K562 (cell line): Measurements from ENCODE around the gene FMN1.

ENCODE experiments used
- MAFF ChIP-seq: IDR thresholded peaks from 2 replicates; pipeline ENCODE4 v1.6.1; 2012; ENCODE audit warnings: low read length, improper control_type of control experiment
- NBN ChIP-seq: fragments of 450-650 bp; IDR thresholded peaks from 2 replicates; pipeline ENCODE4 v1.6.1; 2016; ENCODE audit warnings: low read depth, mild to moderate bottlenecking
- PHF20 ChIP-seq: fragments of 450-650 bp; IDR thresholded peaks from 2 replicates; pipeline ENCODE4 v1.6.1; 2018; ENCODE audit not compliant: partially characterized antibody
- RNF2 ChIP-seq: sonication (generic); IDR thresholded peaks from 2 replicates; pipeline ENCODE4 v1.6.1; 2016
- TF ChIP-seq, protein P1 (sequence below), 2 experiments: fragments of 450-650 bp in 1 of 2; sonication (generic) in 1 of 2; formaldehyde crosslinking in 1 of 2; IDR thresholded peaks in 1 of 2; conservative IDR thresholded peaks in 1 of 2; 2 replicates each; pipeline versions ENCODE4 v1.6.1 to v1.8.1; 2016 to 2023; ENCODE audit warnings: mild to moderate bottlenecking in 2 of 2, moderate library complexity in 2 of 2, inconsistent platforms in 1 of 2, missing genetic modification reagents in 1 of 2

DNA sequence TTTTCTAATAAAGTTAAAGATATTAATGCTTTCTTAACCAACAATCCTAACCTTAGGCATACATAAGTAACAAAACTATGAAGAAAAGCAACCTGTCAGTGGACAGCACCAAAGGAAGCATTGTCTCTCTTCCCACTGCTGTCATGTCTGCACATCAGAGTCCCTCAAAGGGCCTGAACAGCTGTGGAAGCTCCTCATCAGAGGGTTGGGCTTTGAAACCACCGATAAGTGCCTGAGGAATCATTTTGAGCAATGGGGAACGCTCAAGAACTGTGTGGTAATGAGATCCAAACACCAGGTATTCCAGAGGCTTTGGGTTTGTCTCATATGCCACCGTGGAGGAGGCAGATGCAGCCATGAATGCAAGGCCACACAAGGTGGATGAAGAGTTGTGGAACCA lies 182.5 kb downstream of the FMN1 start:
- TF ChIP-seq RNF2 (no peak), NBN (no peak), PHF20 (no peak), MAFF (no peak)
- TF ChIP-seq, protein P1, sequence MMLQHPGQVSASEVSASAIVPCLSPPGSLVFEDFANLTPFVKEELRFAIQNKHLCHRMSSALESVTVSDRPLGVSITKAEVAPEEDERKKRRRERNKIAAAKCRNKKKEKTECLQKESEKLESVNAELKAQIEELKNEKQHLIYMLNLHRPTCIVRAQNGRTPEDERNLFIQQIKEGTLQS (IDR thresholded peaks at IDR 0.05): no peak
- TF ChIP-seq, protein P1 (CRISPR knock-in tag; conservative IDR thresholded peaks at IDR 0.05): no peak
